ENCODE data around the gene FAF1.

FAF1 gene

GRCh38 chr1:50527249-50527986 is 432.6 kb downstream of the FAF1 start:
- no peak overlapping the region for H3K4me3 Mint-ChIP-seq
- H3K4me1 Mint-ChIP-seq: no peaks in the 10 kb centered on the region
- no peak for TF ChIP-seq CTCF (IDR thresholded peaks at IDR 0.05)
- peaks cover 18% of the 10 kb centered on the region for H3K36me3 Mint-ChIP-seq (ENCODE audit: low read depth)
- DNase-seq: no peak
- no peaks in the 10 kb centered on the region for H3K27me3 Mint-ChIP-seq (ENCODE audit: low read depth, poor library complexity)
- no peak overlapping the region for H3K27ac Mint-ChIP-seq
- peaks cover 12% of the 10 kb centered on the region for H3K9me3 Mint-ChIP-seq

DNA sequence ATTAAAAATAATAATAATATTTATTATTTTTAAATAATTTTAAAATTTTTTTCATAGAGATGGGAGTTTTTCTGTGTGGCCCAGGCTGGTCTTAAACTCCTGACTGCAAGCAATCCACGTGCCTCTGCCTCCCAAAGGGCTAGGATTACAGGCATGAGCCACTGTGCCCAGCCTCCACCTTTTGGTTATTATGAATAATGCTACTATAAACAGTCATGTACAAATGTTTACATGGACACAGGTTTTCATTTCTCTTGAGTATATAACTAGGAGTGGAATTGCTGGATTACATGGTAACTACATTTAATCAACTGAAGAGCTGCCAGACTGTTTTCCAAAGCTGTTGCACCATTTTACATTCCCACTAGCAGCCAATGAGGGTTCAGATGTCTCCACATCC is 433.6 kb downstream of the FAF1 start:
- Mint-ChIP-seq H3K36me3 (ENCODE audit: low read depth) (peaks cover 18% of the 10 kb centered on the region), H3K4me1 (no peaks in the 10 kb centered on the region), H3K27ac (no peak overlapping the region), H3K27me3 (ENCODE audit: low read depth, poor library complexity) (no peaks in the 10 kb centered on the region), H3K4me3 (no peak overlapping the region), H3K9me3 (peaks cover 12% of the 10 kb centered on the region)
- TF ChIP-seq CTCF (IDR thresholded peaks at IDR 0.05): no peak
- DNase-seq: no peak

DNA sequence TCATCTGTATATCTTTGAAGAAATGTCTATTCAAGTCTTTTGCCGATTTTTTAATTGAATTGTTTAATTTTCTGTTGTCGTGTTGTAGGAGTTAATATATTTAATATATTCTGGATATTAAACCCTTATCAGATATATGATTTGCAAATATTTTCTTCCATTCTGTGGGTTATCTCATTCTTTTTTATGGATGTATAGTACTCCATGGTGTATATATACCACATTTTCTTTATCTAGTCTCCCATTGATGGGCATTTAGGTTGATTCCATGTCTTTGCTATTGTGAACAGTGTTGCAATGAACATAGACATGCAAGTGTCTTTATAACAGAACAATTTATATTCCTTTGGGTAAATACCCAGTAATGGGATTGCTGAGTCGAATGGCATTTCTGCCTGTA is 436.5 kb downstream of the FAF1 start:
- no peak for TF ChIP-seq CTCF (IDR thresholded peaks at IDR 0.05)
- Mint-ChIP-seq H3K27me3 (ENCODE audit: low read depth, poor library complexity) (no peaks in the 10 kb centered on the region), H3K9me3 (peaks cover 12% of the 10 kb centered on the region), H3K27ac (no peak overlapping the region), H3K4me3 (no peak overlapping the region), H3K36me3 (ENCODE audit: low read depth) (peaks cover 18% of the 10 kb centered on the region), H3K4me1 (no peaks in the 10 kb centered on the region)
- no peak for DNase-seq

DNA sequence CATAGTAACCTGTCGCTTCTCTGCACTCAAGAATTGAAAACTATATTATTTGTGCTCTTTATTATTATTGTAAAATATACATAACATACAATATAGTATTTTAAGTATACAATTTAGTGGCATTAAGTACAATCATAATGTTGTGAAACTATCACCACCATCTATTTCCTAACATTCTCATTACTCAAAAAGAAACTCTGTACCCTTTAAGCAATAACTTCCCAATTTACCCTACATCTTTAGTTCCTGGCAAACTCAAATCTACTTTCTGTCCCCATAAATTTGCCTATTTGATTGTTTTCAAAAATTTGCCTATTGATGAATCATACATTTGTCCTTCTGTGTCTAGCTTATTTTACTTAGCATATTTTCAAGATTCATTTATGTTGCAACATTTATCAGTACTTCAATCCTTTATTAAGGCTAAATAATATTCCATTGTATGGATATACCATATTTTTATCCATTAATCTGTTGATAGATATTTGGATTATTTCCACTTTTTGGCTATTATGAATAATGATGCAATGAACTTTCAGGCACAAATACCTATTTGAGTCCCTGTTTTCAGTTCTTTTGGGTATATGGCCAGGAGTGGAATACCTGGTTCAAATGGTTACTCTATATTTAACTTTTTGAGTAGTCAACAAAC is 437.2 kb downstream of the FAF1 start:
- no peak for TF ChIP-seq CTCF (IDR thresholded peaks at IDR 0.05)
- no peak for DNase-seq

DNA sequence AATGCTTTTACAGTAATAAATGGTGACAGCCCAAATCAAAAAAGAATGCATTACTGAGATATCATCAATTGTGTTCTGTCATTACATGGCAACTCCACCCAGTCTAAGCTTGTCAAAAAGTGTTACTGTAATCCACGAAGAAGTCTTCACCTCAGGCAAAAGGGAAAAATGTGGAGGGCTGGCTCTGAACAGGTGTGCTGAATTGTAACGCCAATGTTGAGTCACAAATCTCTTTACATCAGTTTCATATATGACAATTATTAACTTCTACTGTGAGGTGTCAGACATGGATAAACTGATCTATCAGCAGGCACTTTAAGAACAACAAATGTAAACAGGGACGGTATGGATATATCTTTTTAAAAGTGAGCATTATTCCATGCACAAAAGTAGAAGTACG is 438.4 kb downstream of the FAF1 start:
- H3K4me3 Mint-ChIP-seq: no peak overlapping the region
- H3K27me3 Mint-ChIP-seq (ENCODE audit: low read depth, poor library complexity): no peaks in the 10 kb centered on the region
- no peak overlapping the region for H3K27ac Mint-ChIP-seq
- peaks cover 18% of the 10 kb centered on the region for H3K36me3 Mint-ChIP-seq (ENCODE audit: low read depth)
- no peaks in the 10 kb centered on the region for H3K4me1 Mint-ChIP-seq
- no peak for DNase-seq
- peaks cover 12% of the 10 kb centered on the region for H3K9me3 Mint-ChIP-seq
- TF ChIP-seq CTCF (IDR thresholded peaks at IDR 0.05): no peak

More for the DNA sequence above, 437.2 kb downstream of the FAF1 start:
- no peak overlapping the region for H3K4me3 Mint-ChIP-seq
- H3K27me3 Mint-ChIP-seq (ENCODE audit: low read depth, poor library complexity): no peaks in the 10 kb centered on the region
- H3K36me3 Mint-ChIP-seq (ENCODE audit: low read depth): peaks cover 18% of the 10 kb centered on the region
- no peaks in the 10 kb centered on the region for H3K4me1 Mint-ChIP-seq
- peaks cover 12% of the 10 kb centered on the region for H3K9me3 Mint-ChIP-seq
- no peak overlapping the region for H3K27ac Mint-ChIP-seq

DNA sequence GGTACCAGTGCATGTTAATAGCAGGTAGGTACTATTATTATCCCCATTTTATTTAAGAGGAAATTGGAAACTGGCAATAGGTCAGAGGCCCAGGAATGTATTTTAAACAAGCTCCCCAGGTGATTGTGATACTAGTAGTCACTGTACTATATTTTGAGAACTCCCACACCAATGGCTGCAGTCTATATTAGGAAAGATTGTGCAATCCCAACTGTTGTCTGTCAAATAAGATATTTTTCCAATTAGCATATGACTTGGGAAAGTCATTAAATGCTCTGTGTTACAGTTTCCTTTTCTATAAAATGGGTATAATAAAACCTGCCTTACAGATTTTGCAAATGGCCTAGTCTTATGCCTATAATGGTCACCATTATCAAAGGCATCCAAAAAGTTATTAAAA is 442.6 kb downstream of the FAF1 start:
- no peaks in the 10 kb centered on the region for H3K4me1 Mint-ChIP-seq
- H3K36me3 Mint-ChIP-seq (ENCODE audit: low read depth): peaks cover 12% of the 10 kb centered on the region
- no peaks in the 10 kb centered on the region for H3K9me3 Mint-ChIP-seq
- DNase-seq: no peak
- H3K4me3 Mint-ChIP-seq: no peak overlapping the region
- no peaks in the 10 kb centered on the region for H3K27me3 Mint-ChIP-seq (ENCODE audit: low read depth, poor library complexity)
- H3K27ac Mint-ChIP-seq: no peak overlapping the region
- no peak for TF ChIP-seq CTCF (IDR thresholded peaks at IDR 0.05)
